Liver (tissue), 9 donors: ENCODE data around the gene CCDC6. TPM values are rescaled to one million over a fixed set of nuclear protein-coding genes. Genes with fewer than 3 reads are reported as not detected.

Experiments used
- DNase-seq: peaks from one replicate; pipeline ENCODE4 v3.0.0-alpha.2; 2017; ENCODE audit warnings: low spot score
- H3K27ac ChIP-seq, 2 donors: one replicate each; pipeline ENCODE4 v1.7.0; 2013; ENCODE audit warnings: inconsistent platforms in 2 of 2, low read length in 2 of 2, control low read depth in 1 of 2, low read depth in 1 of 2, mild to moderate bottlenecking in 1 of 2
- H3K27me3 ChIP-seq, 4 donors: one replicate each; pipeline versions ENCODE4 v1.6.1 to v1.7.0; 2013; ENCODE audit warnings: low read length in 3 of 4, inconsistent platforms in 1 of 4, mild to moderate bottlenecking in 1 of 4, moderate library complexity in 1 of 4; ENCODE audit not compliant: control insufficient read depth in 4 of 4, insufficient read depth in 4 of 4
- H3K36me3 ChIP-seq, 4 donors: one replicate each; pipeline versions ENCODE4 v1.6.1 to v1.7.0; 2013; ENCODE audit warnings: low read length in 3 of 4, mild to moderate bottlenecking in 3 of 4, low read depth in 1 of 4, moderate library complexity in 1 of 4; ENCODE audit not compliant: control insufficient read depth in 4 of 4, insufficient read depth in 3 of 4
- H3K4me1 ChIP-seq, 4 donors: one replicate each; pipeline versions ENCODE4 v1.6.1 to v1.7.0; 2013; ENCODE audit warnings: low read length in 3 of 4, mild to moderate bottlenecking in 3 of 4, moderate library complexity in 1 of 4; ENCODE audit not compliant: control insufficient read depth in 4 of 4, insufficient read depth in 4 of 4
- H3K4me3 ChIP-seq, 3 donors: one replicate each; pipeline versions ENCODE4 v1.6.1 to v1.7.0; 2013; ENCODE audit warnings: low read length in 3 of 3, control low read depth in 1 of 3, low read depth in 1 of 3, mild to moderate bottlenecking in 1 of 3
- H3K9ac ChIP-seq, 2 donors: one replicate each; pipeline ENCODE4 v1.7.0; 2013; ENCODE audit warnings: low read length in 2 of 2, mild to moderate bottlenecking in 2 of 2, moderate library complexity in 2 of 2, control low read depth in 1 of 2, low read depth in 1 of 2
- H3K9me3 ChIP-seq, 4 donors: one replicate each; pipeline versions ENCODE4 v1.6.1 to v1.7.0; 2013; ENCODE audit warnings: low read length in 3 of 4; ENCODE audit not compliant: control insufficient read depth in 4 of 4
- EGR1 ChIP-seq, 2 donors: IDR thresholded peaks; 2 replicates each; pipeline ENCODE4 v1.6.1; 2016 to 2018; ENCODE audit warnings: antibody characterized with exemption in 2 of 2, low read depth in 2 of 2
- FOXA1 ChIP-seq: IDR thresholded peaks from 2 replicates; pipeline ENCODE4 v1.6.1; 2016; ENCODE audit warnings: antibody characterized with exemption
- FOXA2 ChIP-seq: IDR thresholded peaks from 2 replicates; pipeline ENCODE4 v1.6.1; 2016; ENCODE audit warnings: antibody characterized with exemption
- GABPA ChIP-seq, 2 donors: IDR thresholded peaks in 1 of 2; conservative IDR thresholded peaks in 1 of 2; 2 replicates each; pipeline ENCODE4 v1.6.1; 2016; ENCODE audit warnings: antibody characterized with exemption in 2 of 2, mild to moderate bottlenecking in 1 of 2, moderate library complexity in 1 of 2
- HNF4A ChIP-seq, 2 donors: conservative IDR thresholded peaks; 2 replicates each; pipeline ENCODE4 v1.6.1; 2016; ENCODE audit warnings: antibody characterized with exemption in 2 of 2, mild to moderate bottlenecking in 2 of 2
- HNF4G ChIP-seq: IDR thresholded peaks from 2 replicates; pipeline ENCODE4 v1.6.1; 2016; ENCODE audit warnings: antibody characterized with exemption
- JUND ChIP-seq, 2 donors: IDR thresholded peaks; 2 replicates each; pipeline ENCODE4 v1.6.1; 2016; ENCODE audit warnings: antibody characterized with exemption in 2 of 2
- NR2F2 ChIP-seq: IDR thresholded peaks from 2 replicates; pipeline ENCODE4 v1.6.1; 2016; ENCODE audit warnings: antibody characterized with exemption
- RAD21 ChIP-seq, 2 donors: IDR thresholded peaks; 2 replicates each; pipeline ENCODE4 v1.6.1; 2016; ENCODE audit warnings: antibody characterized with exemption in 2 of 2, mild to moderate bottlenecking in 2 of 2
- RXRA ChIP-seq, 2 donors: IDR thresholded peaks; 2 replicates each; pipeline ENCODE4 v1.6.1; 2017 to 2018; ENCODE audit warnings: antibody characterized with exemption in 2 of 2, mild to moderate bottlenecking in 1 of 2
- SP1 ChIP-seq: IDR thresholded peaks from 2 replicates; pipeline ENCODE4 v1.6.1; 2018; ENCODE audit warnings: antibody characterized with exemption, mild to moderate bottlenecking
- TAF1 ChIP-seq: conservative IDR thresholded peaks from 2 replicates; pipeline ENCODE4 v1.6.1; 2016; ENCODE audit warnings: antibody characterized with exemption, mild to moderate bottlenecking
- WGBS: extraction: QIAGEN DNeasy Blood & Tissue Kit; methylation state at CpG from one replicate; pipeline ENCODE4 v1.1.7; 2013; 5-methylcytosine and 5-hydroxymethylcytosine counted together
- polyA plus RNA-seq, 2 donors: library from polyadenylated mRNA; stranded (reverse) in 1 of 2; unstranded in 1 of 2; fragments of 200-250 nt in 1 of 2; fragments of >200 nt in 1 of 2; fragmentation: Nextera tagmentation in 1 of 2; extraction: Ambion mirVana in 1 of 2; gene quantifications; one replicate each; pipeline versions ENCODE4 v1.2.1 to v1.2.3, GENCODE V29; 2013 to 2015
- total RNA-seq, 2 donors: library from RNA; depleted of rRNA; stranded (reverse); fragments of >200 nt; gene quantifications; one replicate each; pipeline ENCODE4 v1.2.3, GENCODE V29; 2014
- TF ChIP-seq, protein P1 (sequence below): IDR thresholded peaks from 2 replicates; pipeline ENCODE4 v1.6.1; 2016; ENCODE audit warnings: antibody characterized with exemption
- TF ChIP-seq, protein P2 (sequence below): IDR thresholded peaks from 2 replicates; pipeline ENCODE4 v1.6.1; 2016; ENCODE audit warnings: antibody characterized with exemption
- TF ChIP-seq, protein P3 (sequence below): fragments of 150-350 bp; IDR thresholded peaks from 2 replicates; pipeline ENCODE4 v1.5.1; 2017; ENCODE audit warnings: improper control_type of control experiment, low read depth, low read length; ENCODE audit not compliant: missing input control
- TF ChIP-seq, protein P4 (sequence below): IDR thresholded peaks from 2 replicates; pipeline ENCODE4 v1.6.1; 2016; ENCODE audit warnings: antibody characterized with exemption
- donor health status: healthy.
- donor health status: healthy.
- donor health status: healthy.
- donor health status: healthy.
- donor health status: healthy.

Gene CCDC6
- total and polyA plus RNA-seq, 4 donors, result 4.7 to 14.3 (median 8.8) TPM

DNA sequence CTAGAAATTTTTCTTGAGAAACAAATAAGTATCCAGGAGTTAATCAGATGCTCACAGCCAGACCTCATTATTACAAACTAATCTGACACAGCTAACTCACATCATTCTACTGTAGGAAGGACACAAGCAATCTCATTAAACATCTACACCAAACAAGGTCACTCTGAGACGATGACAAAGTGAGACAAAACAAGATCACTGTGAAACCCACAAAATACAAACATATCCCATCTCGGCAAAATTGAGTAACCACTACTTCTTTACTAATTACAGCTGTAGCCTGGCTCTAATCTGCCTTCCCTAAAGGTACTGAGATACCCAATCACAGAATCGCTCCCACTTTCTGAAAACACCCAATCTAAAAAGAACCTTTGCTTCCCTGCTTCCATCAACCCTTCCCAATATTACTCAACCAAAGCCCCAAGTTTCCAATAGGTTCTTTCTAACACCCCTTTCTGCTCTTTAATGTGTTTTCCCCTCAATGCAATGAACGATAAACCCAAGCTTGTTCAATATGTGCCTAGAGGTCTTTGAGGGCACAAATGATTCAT is 26.9 kb downstream of the CCDC6 start:
- H3K36me3 ChIP-seq, result no peaks in the 10 kb centered on the region
- no peak for DNase-seq
- TF ChIP-seq, protein P1, sequence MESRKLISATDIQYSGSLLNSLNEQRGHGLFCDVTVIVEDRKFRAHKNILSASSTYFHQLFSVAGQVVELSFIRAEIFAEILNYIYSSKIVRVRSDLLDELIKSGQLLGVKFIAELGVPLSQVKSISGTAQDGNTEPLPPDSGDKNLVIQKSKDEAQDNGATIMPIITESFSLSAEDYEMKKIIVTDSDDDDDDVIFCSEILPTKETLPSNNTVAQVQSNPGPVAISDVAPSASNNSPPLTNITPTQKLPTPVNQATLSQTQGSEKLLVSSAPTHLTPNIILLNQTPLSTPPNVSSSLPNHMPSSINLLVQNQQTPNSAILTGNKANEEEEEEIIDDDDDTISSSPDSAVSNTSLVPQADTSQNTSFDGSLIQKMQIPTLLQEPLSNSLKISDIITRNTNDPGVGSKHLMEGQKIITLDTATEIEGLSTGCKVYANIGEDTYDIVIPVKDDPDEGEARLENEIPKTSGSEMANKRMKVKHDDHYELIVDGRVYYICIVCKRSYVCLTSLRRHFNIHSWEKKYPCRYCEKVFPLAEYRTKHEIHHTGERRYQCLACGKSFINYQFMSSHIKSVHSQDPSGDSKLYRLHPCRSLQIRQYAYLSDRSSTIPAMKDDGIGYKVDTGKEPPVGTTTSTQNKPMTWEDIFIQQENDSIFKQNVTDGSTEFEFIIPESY, result no peak
- TF ChIP-seq HNF4G (no peak), FOXA2 (no peak)
- no peaks in the 10 kb centered on the region for H3K9me3 ChIP-seq
- H3K4me3 ChIP-seq, result no peak overlapping the region
- H3K27ac ChIP-seq, result no peak overlapping the region
- H3K27me3 ChIP-seq, result no peaks in the 10 kb centered on the region
- no peak overlapping the region for H3K9ac ChIP-seq
- WGBS, result 70% methylated on average over 4 of the region's 4 CpGs
- peaks cover 0 to 4% (median 2%) of the 10 kb centered on the region in 4 donors for H3K4me1 ChIP-seq

DNA sequence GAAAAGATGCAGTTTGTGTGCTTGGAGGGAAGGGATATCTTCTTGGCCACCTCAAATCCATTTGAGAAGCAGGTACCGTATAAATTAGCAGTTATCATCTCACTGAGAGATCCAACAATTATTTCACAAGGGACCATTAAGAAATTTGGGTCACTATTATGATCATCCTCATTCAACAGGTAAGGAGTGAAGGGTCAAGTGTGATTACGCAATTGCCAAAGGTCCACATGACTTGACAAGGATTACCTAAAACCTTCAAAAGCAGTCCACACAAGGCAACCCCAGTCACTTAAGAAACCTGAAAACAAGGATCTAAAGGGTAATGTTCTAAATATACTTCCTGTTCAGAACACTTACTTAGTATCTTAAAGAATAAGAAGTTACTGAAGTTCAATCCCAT is 27.4 kb downstream of the CCDC6 start:
- Histone ChIP-seq H3K9me3 (no peaks in the 10 kb centered on the region), H3K27ac (no peak overlapping the region), H3K27me3 (no peaks in the 10 kb centered on the region), H3K4me3 (no peak overlapping the region), H3K36me3 (no peaks in the 10 kb centered on the region), H3K9ac (no peak overlapping the region), H3K4me1 (peaks cover under 1 to 6% (median 2%) of the 10 kb centered on the region in 4 donors)
- WGBS, result 79% methylated on average over 2 of the region's 2 CpGs
- TF ChIP-seq FOXA2 (no peak), EGR1 (IDR thresholded peaks at IDR 0.05; ENCODE audit: low read depth in 2 of 2) (no peak), RAD21 (IDR thresholded peaks at IDR 0.05) (no peak), FOXA1 (no peak), SP1 (no peak), NR2F2 (no peak), GABPA (IDR thresholded peaks at IDR 0.05 in 1 of 2, conservative IDR thresholded peaks at IDR 0.05 in 1 of 2) (no peak), JUND (IDR thresholded peaks at IDR 0.05) (no peak), HNF4A (conservative IDR thresholded peaks at IDR 0.05) (no peak), HNF4G (no peak)
- TF ChIP-seq, protein P2, sequence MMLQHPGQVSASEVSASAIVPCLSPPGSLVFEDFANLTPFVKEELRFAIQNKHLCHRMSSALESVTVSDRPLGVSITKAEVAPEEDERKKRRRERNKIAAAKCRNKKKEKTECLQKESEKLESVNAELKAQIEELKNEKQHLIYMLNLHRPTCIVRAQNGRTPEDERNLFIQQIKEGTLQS, result no peak
- TF ChIP-seq, protein P3, sequence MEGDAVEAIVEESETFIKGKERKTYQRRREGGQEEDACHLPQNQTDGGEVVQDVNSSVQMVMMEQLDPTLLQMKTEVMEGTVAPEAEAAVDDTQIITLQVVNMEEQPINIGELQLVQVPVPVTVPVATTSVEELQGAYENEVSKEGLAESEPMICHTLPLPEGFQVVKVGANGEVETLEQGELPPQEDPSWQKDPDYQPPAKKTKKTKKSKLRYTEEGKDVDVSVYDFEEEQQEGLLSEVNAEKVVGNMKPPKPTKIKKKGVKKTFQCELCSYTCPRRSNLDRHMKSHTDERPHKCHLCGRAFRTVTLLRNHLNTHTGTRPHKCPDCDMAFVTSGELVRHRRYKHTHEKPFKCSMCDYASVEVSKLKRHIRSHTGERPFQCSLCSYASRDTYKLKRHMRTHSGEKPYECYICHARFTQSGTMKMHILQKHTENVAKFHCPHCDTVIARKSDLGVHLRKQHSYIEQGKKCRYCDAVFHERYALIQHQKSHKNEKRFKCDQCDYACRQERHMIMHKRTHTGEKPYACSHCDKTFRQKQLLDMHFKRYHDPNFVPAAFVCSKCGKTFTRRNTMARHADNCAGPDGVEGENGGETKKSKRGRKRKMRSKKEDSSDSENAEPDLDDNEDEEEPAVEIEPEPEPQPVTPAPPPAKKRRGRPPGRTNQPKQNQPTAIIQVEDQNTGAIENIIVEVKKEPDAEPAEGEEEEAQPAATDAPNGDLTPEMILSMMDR, result no peak
- TF ChIP-seq, protein P4, sequence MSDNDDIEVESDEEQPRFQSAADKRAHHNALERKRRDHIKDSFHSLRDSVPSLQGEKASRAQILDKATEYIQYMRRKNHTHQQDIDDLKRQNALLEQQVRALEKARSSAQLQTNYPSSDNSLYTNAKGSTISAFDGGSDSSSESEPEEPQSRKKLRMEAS, result no peak
- no peak for DNase-seq

DNA sequence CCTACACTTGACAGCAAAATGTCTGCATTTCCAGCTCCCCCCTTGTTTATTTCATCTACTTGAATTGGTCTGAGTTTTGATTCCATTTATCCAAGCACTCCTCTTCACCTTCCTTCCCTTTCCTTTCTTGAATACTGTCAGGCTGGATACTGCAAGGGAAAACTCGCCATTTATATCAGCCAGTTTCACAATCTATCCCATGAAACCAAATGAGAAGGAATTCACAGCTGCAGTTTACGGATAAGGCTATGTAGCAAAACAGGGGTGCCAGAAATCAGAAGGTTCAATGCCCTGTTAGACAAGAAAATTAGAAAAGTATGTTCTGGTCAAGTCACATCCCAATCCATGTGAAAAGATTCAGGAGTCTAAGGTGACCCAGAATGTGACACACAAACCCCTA is 28.1 kb downstream of the CCDC6 start:
- Histone ChIP-seq H3K27me3 (no peaks in the 10 kb centered on the region), H3K9ac (no peak overlapping the region), H3K27ac (no peak overlapping the region), H3K36me3 (no peaks in the 10 kb centered on the region), H3K9me3 (no peaks in the 10 kb centered on the region), H3K4me1 (peaks cover 3 to 7% (median 4%) of the 10 kb centered on the region in 4 donors), H3K4me3 (no peak overlapping the region)
- TF ChIP-seq, protein P4, result no peak
- TF ChIP-seq RAD21 (IDR thresholded peaks at IDR 0.05) (no peak), TAF1 (no peak), HNF4A (conservative IDR thresholded peaks at IDR 0.05) (no peak), EGR1 (IDR thresholded peaks at IDR 0.05; ENCODE audit: low read depth in 2 of 2) (no peak), NR2F2 (no peak), GABPA (IDR thresholded peaks at IDR 0.05 in 1 of 2, conservative IDR thresholded peaks at IDR 0.05 in 1 of 2) (no peak), RXRA (IDR thresholded peaks at IDR 0.05) (no peak)
- TF ChIP-seq, protein P1, result no peak
- WGBS, result 88% methylated on average over 2 of the region's 2 CpGs
- no peak for DNase-seq
